Stimulated activated CD4-positive, alpha-beta T cell treated with anti-CD3 and anti-CD28 coated beads, Interleukin-2, amount 100 ng/mL, for 4 hours (primary cell): Measurements from ENCODE around the gene SSTR3.

ENCODE experiments used
- DNase-seq: peaks from one replicate; pipeline ENCODE4 v3.0.0-alpha.2; 2020; ENCODE audit warnings: low read depth

Gene SSTR3

GRCh38 chr22:37196539-37197450 lies 15.5 kb downstream of the SSTR3 start:
- DNase-seq, result no peak

- no peak for DNase-seq
Measured at GRCh38 chr22:37195921-37196320, 16.4 kb downstream of the SSTR3 start.

GRCh38 chr22:37194750-37195149 lies 17.5 kb downstream of the SSTR3 start:
- no peak for DNase-seq

- no peak for DNase-seq
Measured at GRCh38 chr22:37193629-37194191, 18.6 kb downstream of the SSTR3 start.

- no peak for DNase-seq
Measured at GRCh38 chr22:37192741-37193140, 19.5 kb downstream of the SSTR3 start.

- DNase-seq, result no peak
Measured at GRCh38 chr22:37192204-37192603, 20.1 kb downstream of the SSTR3 start.

GRCh38 chr22:37190262-37190780 lies 22.0 kb downstream of the SSTR3 start:
- DNase-seq, result no peak

GRCh38 chr22:37188901-37189466 lies 23.3 kb downstream of the SSTR3 start:
- no peak for DNase-seq

- no peak for DNase-seq
Measured at GRCh38 chr22:37187891-37188761, 24.2 kb downstream of the SSTR3 start, which contains the start of gene C1QTNF6. C1QTNF6 (minus strand) TSS chr22:37188247; CDS start chr22:37188213, 34 bp downstream.

- DNase-seq, result no peak
Measured at GRCh38 chr22:37187552-37187890, 24.8 kb downstream of the SSTR3 start.

- no peak for DNase-seq
Measured at GRCh38 chr22:37186997-37187522, 25.2 kb downstream of the SSTR3 start.

GRCh38 chr22:37186228-37186996 lies 25.9 kb downstream of the SSTR3 start:
- no peak for DNase-seq

GRCh38 chr22:37185646-37186227 lies 26.5 kb downstream of the SSTR3 start:
- DNase-seq, result no peak

GRCh38 chr22:37184816-37185541 lies 27.3 kb downstream of the SSTR3 start:
- no peak for DNase-seq

- DNase-seq, result no peak
Measured at GRCh38 chr22:37184380-37184755, 27.9 kb downstream of the SSTR3 start.

- no peak for DNase-seq
Measured at GRCh38 chr22:37183432-37184379, 28.6 kb downstream of the SSTR3 start.

- no peak for DNase-seq
Measured at GRCh38 chr22:37182949-37183245, 29.4 kb downstream of the SSTR3 start.

GRCh38 chr22:37182101-37182948 lies 30.0 kb downstream of the SSTR3 start:
- no peak for DNase-seq
